Osteocyte (in vitro differentiated cells): ENCODE data around the gene PLS3. TPM values are rescaled to one million over a fixed set of nuclear protein-coding genes. Genes with fewer than 3 reads are reported as not detected.
A peak's percentile ranks its signal among the peaks of the same experiment; 100 is the strongest.

Source experiments
- DNase-seq: peaks from one replicate; pipeline ENCODE4 v3.0.0; 2021; ENCODE audit warnings: mixed read lengths; ENCODE audit not compliant: unreplicated experiment; ENCODE audit errors: extremely low spot score
- H3K27ac Mint-ChIP-seq: one replicate; pipeline ENCODE4 v1.8.0; 2021; ENCODE audit warnings: mild to moderate bottlenecking, mixed read lengths; ENCODE audit not compliant: unreplicated experiment
- H3K27me3 Mint-ChIP-seq: one replicate; pipeline ENCODE4 v1.8.0; 2021; ENCODE audit warnings: mixed read lengths; ENCODE audit not compliant: unreplicated experiment
- H3K36me3 Mint-ChIP-seq: one replicate; pipeline ENCODE4 v1.8.0; 2021; ENCODE audit warnings: mixed read lengths; ENCODE audit not compliant: unreplicated experiment
- H3K4me1 Mint-ChIP-seq: one replicate; pipeline ENCODE4 v1.8.0; 2021; ENCODE audit warnings: mixed read lengths; ENCODE audit not compliant: unreplicated experiment
- H3K4me3 Mint-ChIP-seq: one replicate; pipeline ENCODE4 v1.8.0; 2021; ENCODE audit warnings: mild to moderate bottlenecking, moderate library complexity, mixed read lengths; ENCODE audit not compliant: unreplicated experiment
- H3K9me3 Mint-ChIP-seq: one replicate; pipeline ENCODE4 v1.8.0; 2021; ENCODE audit warnings: mixed read lengths; ENCODE audit not compliant: unreplicated experiment
- total RNA-seq: library from RNA; stranded (reverse); gene quantifications from 2 replicates; pipeline ENCODE4 v1.2.1, GENCODE V29; 2021
- TF ChIP-seq, protein P1 (sequence below): fragments of 200-600 bp; sonication (generic); IDR thresholded peaks from 2 replicates; pipeline ENCODE4 v1.5.0; 2021; ENCODE audit warnings: antibody characterized with exemption, mild to moderate bottlenecking, moderate library complexity

PLS3 gene
- total RNA-seq, 1 donor from 2014 or later, result 530 TPM

DNA sequence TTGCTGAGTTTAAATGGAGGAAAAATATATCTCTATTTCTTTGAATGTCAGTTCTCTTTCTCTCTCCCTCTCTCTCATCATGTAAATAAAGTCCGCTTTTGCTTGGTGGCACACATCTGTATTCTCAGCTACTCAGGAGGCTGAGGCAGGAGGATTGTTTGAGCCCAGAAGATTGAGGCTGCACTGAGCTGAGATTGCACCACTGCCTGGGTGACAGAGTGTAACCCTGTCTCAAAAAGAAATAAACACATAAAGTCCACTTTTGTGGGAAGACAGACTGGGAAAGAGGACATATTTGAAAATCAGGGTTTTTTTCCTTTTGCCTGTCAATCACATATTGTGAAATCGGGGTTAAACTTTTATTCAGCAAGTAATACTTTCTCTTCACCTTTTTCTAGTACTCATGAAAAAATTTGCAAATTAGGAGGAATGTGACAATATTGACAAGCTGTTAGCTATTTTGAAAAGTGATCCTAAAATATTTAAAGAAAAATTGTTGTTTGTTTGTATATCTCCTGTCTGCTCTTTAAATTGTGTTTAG, 42.6 kb downstream of the PLS3 start:
- no peak overlapping the region for H3K4me3 Mint-ChIP-seq
- H3K4me1 Mint-ChIP-seq, result peaks cover 77% of the 10 kb centered on the region
- TF ChIP-seq, protein P1, sequence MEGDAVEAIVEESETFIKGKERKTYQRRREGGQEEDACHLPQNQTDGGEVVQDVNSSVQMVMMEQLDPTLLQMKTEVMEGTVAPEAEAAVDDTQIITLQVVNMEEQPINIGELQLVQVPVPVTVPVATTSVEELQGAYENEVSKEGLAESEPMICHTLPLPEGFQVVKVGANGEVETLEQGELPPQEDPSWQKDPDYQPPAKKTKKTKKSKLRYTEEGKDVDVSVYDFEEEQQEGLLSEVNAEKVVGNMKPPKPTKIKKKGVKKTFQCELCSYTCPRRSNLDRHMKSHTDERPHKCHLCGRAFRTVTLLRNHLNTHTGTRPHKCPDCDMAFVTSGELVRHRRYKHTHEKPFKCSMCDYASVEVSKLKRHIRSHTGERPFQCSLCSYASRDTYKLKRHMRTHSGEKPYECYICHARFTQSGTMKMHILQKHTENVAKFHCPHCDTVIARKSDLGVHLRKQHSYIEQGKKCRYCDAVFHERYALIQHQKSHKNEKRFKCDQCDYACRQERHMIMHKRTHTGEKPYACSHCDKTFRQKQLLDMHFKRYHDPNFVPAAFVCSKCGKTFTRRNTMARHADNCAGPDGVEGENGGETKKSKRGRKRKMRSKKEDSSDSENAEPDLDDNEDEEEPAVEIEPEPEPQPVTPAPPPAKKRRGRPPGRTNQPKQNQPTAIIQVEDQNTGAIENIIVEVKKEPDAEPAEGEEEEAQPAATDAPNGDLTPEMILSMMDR, result no peak
- peaks cover 54% of the 10 kb centered on the region for H3K36me3 Mint-ChIP-seq
- H3K9me3 Mint-ChIP-seq, result no peaks in the 10 kb centered on the region
- DNase-seq, result no peak
- H3K27me3 Mint-ChIP-seq, result no peaks in the 10 kb centered on the region
- peak overlapping the region; percentile 94 for H3K27ac Mint-ChIP-seq

DNA sequence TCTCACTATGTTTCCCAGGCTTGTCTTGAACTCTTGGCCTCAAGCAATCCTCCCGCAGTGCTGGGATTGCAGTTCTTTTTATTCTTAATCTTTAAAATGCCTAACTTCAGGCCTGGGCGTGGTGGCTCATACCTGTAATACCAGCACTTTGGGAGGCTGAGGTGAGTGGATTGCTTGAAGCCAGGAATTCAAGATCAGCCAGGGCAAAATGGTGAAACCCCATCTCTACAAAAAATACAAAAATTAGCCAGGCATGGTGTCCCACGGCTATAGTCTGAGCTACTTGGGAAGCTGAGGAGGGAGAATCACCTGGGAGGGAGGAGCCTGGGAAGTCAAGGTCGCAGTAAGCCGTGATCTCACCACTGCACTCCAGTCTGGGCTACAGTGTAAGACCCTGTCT, 45.9 kb downstream of the PLS3 start:
- Mint-ChIP-seq H3K4me1 (peaks cover 88% of the 10 kb centered on the region), H3K4me3 (no peak overlapping the region), H3K36me3 (peaks cover 61% of the 10 kb centered on the region), H3K27me3 (no peaks in the 10 kb centered on the region), H3K27ac (peak overlapping the region; percentile 84), H3K9me3 (no peaks in the 10 kb centered on the region)
- no peak for DNase-seq
- TF ChIP-seq, protein P1, result no peak

DNA sequence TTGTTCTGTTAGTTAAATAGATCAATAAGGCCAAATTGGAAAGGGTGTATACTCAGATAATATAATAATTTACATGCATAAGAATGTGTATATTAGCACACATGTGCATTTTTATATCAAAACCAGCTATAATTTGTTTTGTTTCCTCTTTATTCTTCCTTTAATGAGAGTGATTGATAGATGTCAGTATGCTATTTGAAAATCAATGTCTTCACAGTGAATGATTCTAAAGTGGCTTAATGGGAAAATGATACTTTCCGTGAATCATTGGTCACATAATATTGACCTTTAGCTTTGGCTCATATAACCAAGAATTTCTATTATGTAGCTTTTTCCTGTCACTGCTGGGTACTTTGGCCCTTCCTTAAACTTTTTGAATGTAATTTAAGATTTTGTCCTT, 48.6 kb downstream of the PLS3 start:
- Mint-ChIP-seq H3K27ac (peak overlapping the region; percentile 94), H3K4me1 (peaks cover 82% of the 10 kb centered on the region), H3K36me3 (peaks cover 49% of the 10 kb centered on the region), H3K27me3 (no peaks in the 10 kb centered on the region), H3K9me3 (no peaks in the 10 kb centered on the region), H3K4me3 (peak overlapping the region; percentile 26)
- no peak for DNase-seq
- TF ChIP-seq, protein P1, result no peak

DNA sequence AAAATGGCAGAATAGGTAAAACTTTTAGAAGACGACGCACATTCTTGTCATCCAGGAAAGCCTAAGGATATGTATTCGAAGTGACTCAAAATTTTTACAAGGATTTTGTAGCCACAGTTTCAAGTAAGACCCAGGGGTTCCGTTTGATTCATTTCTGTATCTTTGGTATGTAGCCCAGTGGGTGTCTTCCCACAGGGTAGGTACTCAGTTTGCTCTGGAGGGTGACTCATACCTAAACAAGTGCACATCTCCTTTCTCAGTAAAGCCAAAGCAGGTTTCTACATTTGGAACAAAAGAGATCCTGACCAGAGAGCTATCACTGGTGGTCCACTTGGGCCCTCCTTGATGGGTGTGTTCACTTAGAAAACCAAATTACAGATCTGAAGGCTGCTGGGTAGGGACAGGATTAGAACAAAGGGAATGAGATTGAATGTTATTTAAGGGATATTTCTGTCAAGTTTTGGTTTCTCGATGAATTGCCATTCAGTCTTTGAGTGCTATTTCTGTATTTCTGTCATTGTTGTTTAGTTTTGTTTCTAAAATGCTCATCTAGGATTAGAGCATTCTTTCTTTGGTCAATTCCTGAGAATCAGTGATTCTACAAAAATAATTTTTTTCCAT, 56.1 kb downstream of the PLS3 start:
- Mint-ChIP-seq H3K4me1 (peaks cover 78% of the 10 kb centered on the region), H3K27ac (peak overlapping the region; percentile 98), H3K9me3 (no peaks in the 10 kb centered on the region), H3K27me3 (no peaks in the 10 kb centered on the region), H3K36me3 (peaks cover 17% of the 10 kb centered on the region), H3K4me3 (peak overlapping the region; percentile 65)
- DNase-seq, result no peak
- TF ChIP-seq, protein P1, result no peak

DNA sequence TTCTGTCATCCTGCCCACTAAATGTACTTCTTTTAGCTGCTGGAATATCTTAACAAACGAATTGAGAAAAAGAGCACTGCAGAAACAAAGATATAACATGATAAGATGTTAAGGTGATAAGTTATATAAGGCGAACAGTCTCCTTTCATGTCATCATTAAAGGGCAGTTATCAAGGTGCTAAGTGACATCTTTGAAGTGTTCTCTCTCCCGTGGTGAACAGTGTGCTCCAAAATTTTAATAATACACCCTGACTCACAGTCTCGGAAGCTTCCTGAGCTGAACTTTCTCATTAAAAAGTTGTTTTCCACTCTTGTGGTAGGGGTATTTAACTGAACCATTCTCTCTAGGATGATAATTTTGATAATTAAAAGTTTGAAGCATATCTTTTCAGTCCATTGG, 61.6 kb downstream of the PLS3 start:
- Mint-ChIP-seq H3K36me3 (peaks cover 23% of the 10 kb centered on the region), H3K4me1 (peaks cover 67% of the 10 kb centered on the region), H3K9me3 (no peaks in the 10 kb centered on the region), H3K4me3 (no peak overlapping the region), H3K27me3 (no peaks in the 10 kb centered on the region), H3K27ac (peak overlapping the region; percentile 63)
- TF ChIP-seq, protein P1, result no peak
- DNase-seq, result no peak
